OCI-LY7 (cell line): ENCODE measurements around the gene RPS6KA2. TPM values are rescaled to one million over a fixed set of nuclear protein-coding genes. Genes with fewer than 3 reads are reported as not detected.

Source experiments
- BruUV-seq: library from RNA; stranded (reverse); fragments of 400-500 nt; replicated peaks from 2 replicates; lab custom pipeline; 2021; lab: Mats Ljungman, UMichigan
- CTCF ChIA-PET: fragments of 300-600 bp; sonication (Branson Sonifier 250); formaldehyde crosslinking; loops from one replicate; lab custom pipeline; 2022; ENCODE audit warnings: antibody characterized with exemption; ENCODE audit not compliant: unreplicated experiment; lab: Charles Lee
- POLR2A ChIA-PET: fragments of 300-600 bp; sonication (Branson Sonifier 250); formaldehyde crosslinking; loops from one replicate; lab custom pipeline; 2022; ENCODE audit warnings: antibody characterized with exemption; lab: Charles Lee
- DNase-seq: peaks from one replicate; pipeline ENCODE4 v3.0.0-alpha.2; 2015; ENCODE audit warnings: low spot score
- H2AFZ ChIP-seq: fragments of 200-600 bp; sonication (generic), shearing (Covaris generic); 2 replicates; pipeline ENCODE4 v1.6.1; 2014; ENCODE audit warnings: mild to moderate bottlenecking, antibody characterized with exemption, low read length, moderate library complexity
- H3K27ac ChIP-seq: fragments of 200-600 bp; sonication (generic); 2 replicates; pipeline ENCODE4 v1.5.1; 2014; ENCODE audit warnings: mixed run types, low read depth, mild to moderate bottlenecking, moderate library complexity, low read length, inconsistent platforms; ENCODE audit not compliant: poor library complexity, severe bottlenecking
- H3K36me3 ChIP-seq: fragments of 200-600 bp; sonication (generic); 2 replicates; pipeline ENCODE4 v1.6.1; 2014; ENCODE audit warnings: mild to moderate bottlenecking, antibody characterized with exemption, low read length, moderate library complexity, mixed read lengths; ENCODE audit not compliant: insufficient read depth
- H3K4me1 ChIP-seq: fragments of 200-600 bp; sonication (generic); 2 replicates; pipeline ENCODE4 v1.5.1; 2014; ENCODE audit warnings: mild to moderate bottlenecking, low read length; ENCODE audit not compliant: insufficient read depth, poor library complexity, severe bottlenecking
- H3K4me2 ChIP-seq: fragments of 200-600 bp; sonication (generic); 2 replicates; pipeline ENCODE4 v1.6.1; 2014; ENCODE audit warnings: mild to moderate bottlenecking, low read length
- H3K4me3 ChIP-seq: fragments of 200-600 bp; sonication (generic); 2 replicates; pipeline ENCODE4 v1.5.1; 2014; ENCODE audit warnings: mild to moderate bottlenecking, low read depth, low read length; ENCODE audit not compliant: poor library complexity, severe bottlenecking
- H3K79me2 ChIP-seq: fragments of 200-600 bp; sonication (generic); 2 replicates; pipeline ENCODE4 v1.6.1; 2016; ENCODE audit warnings: low read depth, mild to moderate bottlenecking, low read length, moderate library complexity, mixed read lengths; ENCODE audit not compliant: insufficient read depth
- H3K9me2 ChIP-seq: fragments of 200-600 bp; sonication (generic); 2 replicates; pipeline ENCODE4 v1.6.1; 2016; ENCODE audit warnings: mild to moderate bottlenecking, low read length, mixed read lengths; ENCODE audit not compliant: insufficient read depth
- H3K9me3 ChIP-seq: fragments of 200-600 bp; sonication (generic); 2 replicates; pipeline ENCODE4 v1.6.1; 2014; ENCODE audit warnings: mild to moderate bottlenecking, mixed run types, low read length, mixed read lengths
- H4K20me1 ChIP-seq: fragments of 200-600 bp; sonication (generic); 2 replicates; pipeline ENCODE4 v1.6.1; 2014; ENCODE audit warnings: mild to moderate bottlenecking, antibody characterized with exemption, low read length, moderate library complexity, mixed read lengths; ENCODE audit not compliant: insufficient read depth
- EZH2phosphoT487 ChIP-seq: fragments of 200-600 bp; sonication (generic); IDR thresholded peaks from 2 replicates; pipeline ENCODE4 v1.6.1; 2018; ENCODE audit warnings: low read depth, borderline replicate concordance, mild to moderate bottlenecking, mixed run types, antibody characterized with exemption, low read length, moderate library complexity, mixed read lengths
- intact Hi-C: fragments of 100-400 bp; cut with micrococcal nuclease; formaldehyde crosslinking; loops from one replicate; pipeline ENCODE4 v1.10.0; 2022; ENCODE audit not compliant: unreplicated experiment
- total RNA-seq, 2 experiments: library from RNA; depleted of rRNA in 1 of 2; stranded (reverse); fragments of >200 nt in 1 of 2; shearing (Covaris generic) in 1 of 2; gene quantifications; 2 replicates each; pipeline ENCODE4 v1.2.3, GENCODE V29; 2014 to 2022
- TF ChIP-seq, protein P1 (sequence below): fragments of 200-600 bp; sonication (generic); conservative IDR thresholded peaks from 2 replicates; pipeline ENCODE4 v1.5.1; 2014; ENCODE audit warnings: mild to moderate bottlenecking, antibody characterized with exemption, low read length, moderate library complexity, mixed read lengths

RPS6KA2 gene
- total RNA-seq, 2 experiments from 2014 or later, result 0.69 to 1.9 TPM

GRCh38 chr6:166483573-166484250 is 143.3 kb downstream of the RPS6KA2 start:
- H3K9me3 ChIP-seq, result no peaks in the 10 kb centered on the region
- CTCF ChIA-PET, result no interaction called here
- H3K27ac ChIP-seq, result no peak overlapping the region
- H2AFZ ChIP-seq, result no peak overlapping the region
- intact Hi-C loops, result no loop called here
- no peak overlapping the region for H3K4me3 ChIP-seq
- H4K20me1 ChIP-seq, result no peaks in the 10 kb centered on the region
- no peak overlapping the region for H3K4me2 ChIP-seq
- no TSS peak for BruUV-seq
- no peaks in the 10 kb centered on the region for H3K36me3 ChIP-seq
- no peaks in the 10 kb centered on the region for H3K9me2 ChIP-seq
- no peaks in the 10 kb centered on the region for H3K4me1 ChIP-seq
- POLR2A ChIA-PET, result no interaction called here
- no peaks in the 10 kb centered on the region for H3K79me2 ChIP-seq
- DNase-seq, result no peak
- TF ChIP-seq, protein P1, sequence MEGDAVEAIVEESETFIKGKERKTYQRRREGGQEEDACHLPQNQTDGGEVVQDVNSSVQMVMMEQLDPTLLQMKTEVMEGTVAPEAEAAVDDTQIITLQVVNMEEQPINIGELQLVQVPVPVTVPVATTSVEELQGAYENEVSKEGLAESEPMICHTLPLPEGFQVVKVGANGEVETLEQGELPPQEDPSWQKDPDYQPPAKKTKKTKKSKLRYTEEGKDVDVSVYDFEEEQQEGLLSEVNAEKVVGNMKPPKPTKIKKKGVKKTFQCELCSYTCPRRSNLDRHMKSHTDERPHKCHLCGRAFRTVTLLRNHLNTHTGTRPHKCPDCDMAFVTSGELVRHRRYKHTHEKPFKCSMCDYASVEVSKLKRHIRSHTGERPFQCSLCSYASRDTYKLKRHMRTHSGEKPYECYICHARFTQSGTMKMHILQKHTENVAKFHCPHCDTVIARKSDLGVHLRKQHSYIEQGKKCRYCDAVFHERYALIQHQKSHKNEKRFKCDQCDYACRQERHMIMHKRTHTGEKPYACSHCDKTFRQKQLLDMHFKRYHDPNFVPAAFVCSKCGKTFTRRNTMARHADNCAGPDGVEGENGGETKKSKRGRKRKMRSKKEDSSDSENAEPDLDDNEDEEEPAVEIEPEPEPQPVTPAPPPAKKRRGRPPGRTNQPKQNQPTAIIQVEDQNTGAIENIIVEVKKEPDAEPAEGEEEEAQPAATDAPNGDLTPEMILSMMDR, result no peak
- TF ChIP-seq EZH2phosphoT487, result no peak

GRCh38 chr6:166483026-166483425 is 144.0 kb downstream of the RPS6KA2 start:
- no peak overlapping the region for H2AFZ ChIP-seq
- ChIA-PET POLR2A (no interaction called here), CTCF (no interaction called here)

More at GRCh38 chr6:166483026-166483425, 144.0 kb downstream of the RPS6KA2 start:
- H3K4me2 ChIP-seq, result no peak overlapping the region
- H3K4me1 ChIP-seq, result no peaks in the 10 kb centered on the region
- H3K4me3 ChIP-seq, result no peak overlapping the region
- H3K27ac ChIP-seq, result no peak overlapping the region
- no peaks in the 10 kb centered on the region for H4K20me1 ChIP-seq
- H3K9me3 ChIP-seq, result no peaks in the 10 kb centered on the region
- DNase-seq, result no peak
- no peaks in the 10 kb centered on the region for H3K9me2 ChIP-seq
- H3K36me3 ChIP-seq, result no peaks in the 10 kb centered on the region
- no peaks in the 10 kb centered on the region for H3K79me2 ChIP-seq
- TF ChIP-seq, protein P1, result no peak
- no peak for TF ChIP-seq EZH2phosphoT487
- BruUV-seq, result no TSS peak
- intact Hi-C loops, result no loop called here
